Uterus (tissue), 2 donors: ENCODE measurements around the gene DDX3X.

ENCODE experiments used
- POLR2A ChIP-seq, 2 donors: fragments of 450-650 bp; IDR thresholded peaks; one replicate each; pipeline ENCODE4 v1.6.1; 2016; ENCODE audit warnings: antibody characterized with exemption in 2 of 2, mild to moderate bottlenecking in 1 of 2, moderate library complexity in 1 of 2
- TF ChIP-seq, protein P1 (sequence below), 4 experiments: fragments of 200-600 bp in 2 of 4; fragments of 450-650 bp in 2 of 4; sonication (generic) in 2 of 4; IDR thresholded peaks; one replicate each; pipeline ENCODE4 v1.5.1; 2016 to 2019; ENCODE audit warnings: antibody characterized with exemption in 4 of 4, mild to moderate bottlenecking in 2 of 4, moderate library complexity in 1 of 4

- TF ChIP-seq POLR2A (IDR thresholded peaks at IDR 0.05): no peak
- TF ChIP-seq, protein P1, sequence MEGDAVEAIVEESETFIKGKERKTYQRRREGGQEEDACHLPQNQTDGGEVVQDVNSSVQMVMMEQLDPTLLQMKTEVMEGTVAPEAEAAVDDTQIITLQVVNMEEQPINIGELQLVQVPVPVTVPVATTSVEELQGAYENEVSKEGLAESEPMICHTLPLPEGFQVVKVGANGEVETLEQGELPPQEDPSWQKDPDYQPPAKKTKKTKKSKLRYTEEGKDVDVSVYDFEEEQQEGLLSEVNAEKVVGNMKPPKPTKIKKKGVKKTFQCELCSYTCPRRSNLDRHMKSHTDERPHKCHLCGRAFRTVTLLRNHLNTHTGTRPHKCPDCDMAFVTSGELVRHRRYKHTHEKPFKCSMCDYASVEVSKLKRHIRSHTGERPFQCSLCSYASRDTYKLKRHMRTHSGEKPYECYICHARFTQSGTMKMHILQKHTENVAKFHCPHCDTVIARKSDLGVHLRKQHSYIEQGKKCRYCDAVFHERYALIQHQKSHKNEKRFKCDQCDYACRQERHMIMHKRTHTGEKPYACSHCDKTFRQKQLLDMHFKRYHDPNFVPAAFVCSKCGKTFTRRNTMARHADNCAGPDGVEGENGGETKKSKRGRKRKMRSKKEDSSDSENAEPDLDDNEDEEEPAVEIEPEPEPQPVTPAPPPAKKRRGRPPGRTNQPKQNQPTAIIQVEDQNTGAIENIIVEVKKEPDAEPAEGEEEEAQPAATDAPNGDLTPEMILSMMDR (IDR thresholded peaks at IDR 0.05): no peak
Observed at GRCh38 chrX:41335958-41336331, 2.0 kb downstream of the DDX3X start.
